B cell (primary cell): ENCODE measurements around the gene NHLRC3.

ENCODE experiments used
- EZH2 ChIP-seq: IDR thresholded peaks from 2 replicates; pipeline ENCODE4 v1.6.1; 2012; ENCODE audit warnings: borderline replicate concordance, low read depth, mild to moderate bottlenecking, moderate library complexity, low read length; ENCODE audit not compliant: insufficient read depth, poor library complexity, severe bottlenecking
- TF ChIP-seq, protein P1 (sequence below): fragments of 200-600 bp; IDR thresholded peaks from one replicate; pipeline ENCODE4 v1.8.0; 2022; ENCODE audit warnings: antibody characterized with exemption, mild to moderate bottlenecking

DNA sequence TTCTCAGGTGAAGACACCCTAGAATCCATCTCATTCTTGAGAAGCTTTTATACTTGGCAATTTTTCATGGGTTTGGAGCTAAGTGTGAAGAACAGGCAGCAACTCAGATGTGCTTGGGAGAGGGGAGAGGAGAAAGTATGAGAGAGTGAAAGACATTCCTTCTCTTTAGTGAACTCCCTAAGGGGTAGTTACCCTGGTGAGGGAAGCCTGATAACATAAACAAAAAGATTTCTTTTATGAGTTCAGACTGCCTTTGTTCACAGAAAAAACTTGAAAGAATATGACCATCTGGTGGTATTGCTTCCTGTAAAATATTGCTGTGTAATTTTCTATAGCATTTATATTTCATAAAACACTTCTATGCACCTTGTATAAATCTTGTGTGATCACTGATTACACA is 47.6 kb upstream of the NHLRC3 start, which contains the start of gene STOML3:
- TF ChIP-seq, protein P1, sequence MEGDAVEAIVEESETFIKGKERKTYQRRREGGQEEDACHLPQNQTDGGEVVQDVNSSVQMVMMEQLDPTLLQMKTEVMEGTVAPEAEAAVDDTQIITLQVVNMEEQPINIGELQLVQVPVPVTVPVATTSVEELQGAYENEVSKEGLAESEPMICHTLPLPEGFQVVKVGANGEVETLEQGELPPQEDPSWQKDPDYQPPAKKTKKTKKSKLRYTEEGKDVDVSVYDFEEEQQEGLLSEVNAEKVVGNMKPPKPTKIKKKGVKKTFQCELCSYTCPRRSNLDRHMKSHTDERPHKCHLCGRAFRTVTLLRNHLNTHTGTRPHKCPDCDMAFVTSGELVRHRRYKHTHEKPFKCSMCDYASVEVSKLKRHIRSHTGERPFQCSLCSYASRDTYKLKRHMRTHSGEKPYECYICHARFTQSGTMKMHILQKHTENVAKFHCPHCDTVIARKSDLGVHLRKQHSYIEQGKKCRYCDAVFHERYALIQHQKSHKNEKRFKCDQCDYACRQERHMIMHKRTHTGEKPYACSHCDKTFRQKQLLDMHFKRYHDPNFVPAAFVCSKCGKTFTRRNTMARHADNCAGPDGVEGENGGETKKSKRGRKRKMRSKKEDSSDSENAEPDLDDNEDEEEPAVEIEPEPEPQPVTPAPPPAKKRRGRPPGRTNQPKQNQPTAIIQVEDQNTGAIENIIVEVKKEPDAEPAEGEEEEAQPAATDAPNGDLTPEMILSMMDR, result no peak
- no peak for TF ChIP-seq EZH2
